HCT116 (cell line): ENCODE data around the gene AGAP1. TPM values are rescaled to one million over a fixed set of nuclear protein-coding genes. Genes with fewer than 3 reads are reported as not detected.

Experiments used
- ATAC-seq: fragments of 200-7000 bp; cut with Tn5 transposase; 2 replicates; pipeline ENCODE4 v1.9.1; 2020; ENCODE audit warnings: mild to moderate bottlenecking, moderate library complexity
- BruUV-seq: library from RNA; stranded (reverse); fragments of 400-500 nt; replicated peaks from 2 replicates; lab custom pipeline; 2021; lab: Mats Ljungman, UMichigan
- CTCF ChIA-PET: fragments of 300-600 bp; sonication (Branson Sonifier 250); formaldehyde crosslinking; loops from one replicate; lab custom pipeline; 2021; ENCODE audit warnings: antibody characterized with exemption; lab: Charles Lee
- POLR2A ChIA-PET: fragments of 300-600, 350-600 bp; sonication (Branson Sonifier 250); formaldehyde crosslinking; loops from one replicate; lab custom pipeline; 2021; ENCODE audit warnings: antibody characterized with exemption; lab: Charles Lee
- RAD21 ChIA-PET, 2 experiments: fragments of 300-600 bp; sonication (Branson Sonifier 250); formaldehyde crosslinking; loops; one replicate each; lab custom pipeline; 2023; ENCODE audit warnings: low total read pairs in 2 of 2; ENCODE audit not compliant: uncharacterized antibody in 2 of 2, unreplicated experiment in 2 of 2, low non-redundant PET in 1 of 2; lab: Charles Lee
- DNase-seq: peaks from one replicate; pipeline ENCODE4 v3.0.0-alpha.2; 2010; ENCODE audit warnings: low read depth, low spot score
- H2AFZ ChIP-seq: fragments of 200-600 bp; shearing (Covaris generic), sonication (generic); 2 replicates; pipeline ENCODE4 v1.6.1; 2017; ENCODE audit warnings: low read depth, mixed run types, mixed read lengths, antibody characterized with exemption, low read length; ENCODE audit not compliant: poor library complexity, severe bottlenecking
- H3K27ac ChIP-seq: 2 replicates; pipeline ENCODE4 v1.5.1; 2012; ENCODE audit warnings: low read depth, low read length
- H3K27me3 ChIP-seq: fragments of 200-600 bp; sonication (generic); 2 replicates; pipeline ENCODE4 v1.6.1; 2016; ENCODE audit warnings: mixed run types, low read length, mixed read lengths; ENCODE audit not compliant: insufficient read depth
- H3K36me3 ChIP-seq, 2 experiments: fragments of 200-500 bp in 1 of 2; fragments of 200-600 bp in 1 of 2; sonication (Bioruptor generic) in 1 of 2; sonication (generic) in 1 of 2; 2 replicates each; pipeline versions ENCODE4 v1.5.1 to v1.6.1; 2014 to 2016; ENCODE audit warnings: low read length in 2 of 2, inconsistent platforms in 1 of 2, mixed read lengths in 1 of 2, mixed run types in 1 of 2; ENCODE audit not compliant: insufficient read depth in 2 of 2, control insufficient read depth in 1 of 2
- H3K4me1 ChIP-seq, 2 experiments: fragments of 200-600 bp in 1 of 2; sonication (generic) in 1 of 2; 2 replicates each; pipeline versions ENCODE4 v1.5.1 to v1.6.1; 2012 to 2017; ENCODE audit warnings: low read length in 2 of 2, inconsistent platforms in 1 of 2, mild to moderate bottlenecking in 1 of 2, mixed read lengths in 1 of 2, mixed run types in 1 of 2, moderate library complexity in 1 of 2; ENCODE audit not compliant: insufficient read depth in 2 of 2, control insufficient read depth in 1 of 2
- H3K4me2 ChIP-seq: fragments of 200-600 bp; sonication (generic); 2 replicates; pipeline ENCODE4 v1.6.1; 2017; ENCODE audit warnings: mixed run types, low read length, mixed read lengths
- H3K4me3 ChIP-seq, 2 experiments: fragments of 200-600 bp in 1 of 2; sonication (generic) in 1 of 2; replicated peaks in 1 of 2; 2 replicates each; pipeline ENCODE4 v1.5.1; 2011 to 2016; ENCODE audit warnings: low read length in 2 of 2, control low read depth in 1 of 2, low read depth in 1 of 2, mild to moderate bottlenecking in 1 of 2, mixed read lengths in 1 of 2, mixed run types in 1 of 2
- H3K79me2 ChIP-seq: fragments of 200-600 bp; sonication (generic); 2 replicates; pipeline ENCODE4 v1.6.1; 2017; ENCODE audit warnings: mild to moderate bottlenecking, mixed run types, low read length, moderate library complexity, mixed read lengths; ENCODE audit not compliant: insufficient read depth
- H3K9ac ChIP-seq: fragments of 200-600 bp; sonication (generic); 2 replicates; pipeline ENCODE4 v1.6.1; 2016; ENCODE audit warnings: low read length, mixed read lengths
- H3K9me2 ChIP-seq: fragments of 200-600 bp; sonication (generic), shearing (Covaris generic); 2 replicates; pipeline ENCODE4 v1.6.1; 2017; ENCODE audit warnings: mixed run types, mild to moderate bottlenecking, moderate library complexity; ENCODE audit not compliant: insufficient read depth
- H3K9me3 ChIP-seq, 2 experiments: fragments of 200-500 bp in 1 of 2; fragments of 200-600 bp in 1 of 2; sonication (Bioruptor generic) in 1 of 2; sonication (generic) in 1 of 2; 2 replicates each; pipeline ENCODE4 v1.6.1; 2014 to 2017; ENCODE audit warnings: low read length in 2 of 2, mixed read lengths in 2 of 2, inconsistent platforms in 1 of 2, low read depth in 1 of 2, mild to moderate bottlenecking in 1 of 2, mixed run types in 1 of 2, moderate library complexity in 1 of 2; ENCODE audit not compliant: control insufficient read depth in 1 of 2, insufficient read depth in 1 of 2
- H4K20me1 ChIP-seq: fragments of 200-600 bp; sonication (generic), shearing (Covaris generic); 2 replicates; pipeline ENCODE4 v1.6.1; 2017; ENCODE audit warnings: mixed run types, mild to moderate bottlenecking, moderate library complexity; ENCODE audit not compliant: insufficient read depth
- CBX3 ChIP-seq: IDR thresholded peaks from 2 replicates; pipeline ENCODE4 v1.6.1; 2012; ENCODE audit warnings: low read depth
- CEBPB ChIP-seq: IDR thresholded peaks from 2 replicates; pipeline ENCODE4 v1.6.1; 2012; ENCODE audit warnings: low read depth
- ELF1 ChIP-seq: IDR thresholded peaks from 2 replicates; pipeline ENCODE4 v1.6.1; 2012; ENCODE audit warnings: low read depth, borderline replicate concordance
- EZH2 ChIP-seq: fragments of 200-600 bp; sonication (generic); IDR thresholded peaks from 2 replicates; pipeline ENCODE4 v1.6.1; 2017; ENCODE audit warnings: antibody characterized with exemption, mixed run types
- EZH2phosphoT487 ChIP-seq: fragments of 200-600 bp; IDR thresholded peaks from 2 replicates; pipeline ENCODE4 v1.6.1; 2018; ENCODE audit warnings: antibody characterized with exemption, borderline replicate concordance
- FOSL1 ChIP-seq: IDR thresholded peaks from 2 replicates; pipeline ENCODE4 v1.6.1; 2012; ENCODE audit warnings: low read depth
- JUND ChIP-seq: IDR thresholded peaks from 2 replicates; pipeline ENCODE4 v1.6.1; 2012
- POLR2A ChIP-seq: IDR thresholded peaks from 2 replicates; pipeline ENCODE4 v1.7.0; 2011; ENCODE audit warnings: borderline replicate concordance; ENCODE audit not compliant: insufficient read depth, insufficient read length; ENCODE audit errors: extremely low read depth
- RAD21 ChIP-seq: IDR thresholded peaks from 2 replicates; pipeline ENCODE4 v1.6.1; 2012; ENCODE audit warnings: low read depth, mild to moderate bottlenecking
- REST ChIP-seq: IDR thresholded peaks from 2 replicates; pipeline ENCODE4 v1.6.1; 2012; ENCODE audit warnings: low read depth
- SRF ChIP-seq: IDR thresholded peaks from 2 replicates; pipeline ENCODE4 v1.6.1; 2012; ENCODE audit warnings: low read depth
- TCF7L2 ChIP-seq: IDR thresholded peaks from 2 replicates; pipeline ENCODE4 v1.7.0; 2011; ENCODE audit warnings: borderline replicate concordance, inconsistent platforms; ENCODE audit not compliant: insufficient read depth, insufficient read length; ENCODE audit errors: extremely low read depth
- YY1 ChIP-seq: IDR thresholded peaks from 2 replicates; pipeline ENCODE4 v1.6.1; 2011; ENCODE audit warnings: low read length, low read depth, moderate library complexity, mild to moderate bottlenecking; ENCODE audit not compliant: insufficient replicate concordance; ENCODE audit errors: extremely low read depth
- ZFX ChIP-seq: fragments of 450-650 bp; IDR thresholded peaks from 2 replicates; pipeline ENCODE4 v1.6.1; 2017
- ZNF274 ChIP-seq: fragments of 200-500 bp; sonication (Bioruptor generic); IDR thresholded peaks from 2 replicates; pipeline ENCODE4 v1.6.1; 2014; ENCODE audit warnings: mild to moderate bottlenecking, low read depth, low read length, inconsistent platforms
- intact Hi-C: fragments of 100-400 bp; cut with micrococcal nuclease; formaldehyde crosslinking; loops from 2 replicates; pipeline ENCODE4 v1.10.0; 2022
- total RNA-seq: library from RNA; stranded (reverse); gene quantifications from one replicate; pipeline ENCODE4 v1.2.1, GENCODE V29; 2021; ENCODE audit not compliant: unreplicated experiment

Gene AGAP1
- total RNA-seq, 1 experiment from 2014 or later: 43.8 TPM

GRCh38 chr2:235498946-235499812, 5.3 kb downstream of the AGAP1 start:
- H3K27me3 ChIP-seq: no peaks in the 10 kb centered on the region
- no peaks in the 10 kb centered on the region for H3K9me3 ChIP-seq
- H3K4me1 ChIP-seq: peaks cover 37 to 64% of the 10 kb centered on the region in 2 experiments
- H3K36me3 ChIP-seq: no peaks in the 10 kb centered on the region
- POLR2A ChIA-PET: interaction anchor here (2.1 kb wide), 1 partner anchor 12 kb away, joined by 5 read pairs; no protein-coding TSS in a partner anchor
- H3K79me2 ChIP-seq: peaks cover 97% of the 10 kb centered on the region
- no peak overlapping the region for H3K27ac ChIP-seq
- H3K9ac ChIP-seq: no peak overlapping the region
- H3K4me3 ChIP-seq: no peak overlapping the region
- BruUV-seq: no TSS peak
- H4K20me1 ChIP-seq: peaks cover 40% of the 10 kb centered on the region; the same call in 1 of the 2 replicates
- no peak for ATAC-seq
- RAD21 ChIA-PET: no interaction called here
- intact Hi-C loops: loop anchor here (1.0 kb wide), 1 partner anchor 363 kb away; no protein-coding TSS in a partner anchor
- no peak for DNase-seq
- H3K4me2 ChIP-seq: peak overlapping the region; percentile 54; the same call in 1 of the 2 replicates
- no peak overlapping the region for H2AFZ ChIP-seq
- no peak for TF ChIP-seq RAD21
- no peak for TF ChIP-seq YY1
- TF ChIP-seq JUND: no peak
- TF ChIP-seq ZNF274: no peak
- no peak for TF ChIP-seq ELF1
- no peak for TF ChIP-seq ZFX
- no peak for TF ChIP-seq CBX3
- no peak for TF ChIP-seq CEBPB
- no peak for TF ChIP-seq POLR2A
- no peak for TF ChIP-seq SRF
- no peak for TF ChIP-seq TCF7L2
- no peak for TF ChIP-seq REST
- TF ChIP-seq FOSL1: no peak
- TF ChIP-seq EZH2: no peak
- no peak for TF ChIP-seq EZH2phosphoT487
- CTCF ChIA-PET: interaction anchor here (1.3 kb wide), 1 partner anchor 247 kb away, joined by 5 read pairs; no protein-coding TSS in a partner anchor
- H3K9me2 ChIP-seq: no peaks in the 10 kb centered on the region
